ENCODE data around the gene ZC4H2. TPM values are rescaled to one million over a fixed set of nuclear protein-coding genes. Genes with fewer than 3 reads are reported as not detected.

ZC4H2 gene
- total RNA-seq, 6 donors from 2014 or later, result 1.0 to 9.0 (median 5.2) TPM

DNA sequence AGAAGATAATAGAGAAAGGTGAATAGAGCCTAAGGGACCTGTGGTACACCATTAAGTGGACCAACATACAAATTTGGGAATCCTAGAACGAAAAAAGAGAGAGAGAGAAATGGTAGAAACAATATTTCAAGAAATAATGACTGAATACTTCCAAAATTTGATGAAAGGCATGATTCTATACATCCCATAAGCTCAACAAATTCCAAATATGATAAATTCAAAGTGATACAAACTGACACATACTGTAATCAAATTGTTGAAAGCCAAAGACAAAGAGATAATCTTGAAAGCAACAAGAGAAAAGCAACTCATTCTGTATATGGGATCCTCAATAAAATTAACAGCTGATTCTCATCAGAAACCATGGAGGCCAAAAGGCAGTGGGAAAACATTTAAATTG is 20.6 kb upstream of the ZC4H2 start:
- no peak for ATAC-seq (ENCODE audit: low FRiP score in 2 of 2)

GRCh38 chrX:64994131-64994798 is 18.0 kb upstream of the ZC4H2 start:
- Histone ChIP-seq H3K27me3 (no peaks in the 10 kb centered on the region), H3K4me1 (no peaks in the 10 kb centered on the region), H3K36me3 (no peaks in the 10 kb centered on the region), H3K27ac (no peak overlapping the region), H3K9me3 (peaks cover 0 to 3% (median 0%) of the 10 kb centered on the region in 4 donors), H3K4me3 (no peak overlapping the region)
- 64 to 65% methylated on average over 2 of the region's 2 CpGs for WGBS, 2 donors
- no peak for TF ChIP-seq POLR2AphosphoS5 (IDR thresholded peaks at IDR 0.05)
- no peak for TF ChIP-seq EP300 (IDR thresholded peaks at IDR 0.05)
- TF ChIP-seq, protein P1, sequence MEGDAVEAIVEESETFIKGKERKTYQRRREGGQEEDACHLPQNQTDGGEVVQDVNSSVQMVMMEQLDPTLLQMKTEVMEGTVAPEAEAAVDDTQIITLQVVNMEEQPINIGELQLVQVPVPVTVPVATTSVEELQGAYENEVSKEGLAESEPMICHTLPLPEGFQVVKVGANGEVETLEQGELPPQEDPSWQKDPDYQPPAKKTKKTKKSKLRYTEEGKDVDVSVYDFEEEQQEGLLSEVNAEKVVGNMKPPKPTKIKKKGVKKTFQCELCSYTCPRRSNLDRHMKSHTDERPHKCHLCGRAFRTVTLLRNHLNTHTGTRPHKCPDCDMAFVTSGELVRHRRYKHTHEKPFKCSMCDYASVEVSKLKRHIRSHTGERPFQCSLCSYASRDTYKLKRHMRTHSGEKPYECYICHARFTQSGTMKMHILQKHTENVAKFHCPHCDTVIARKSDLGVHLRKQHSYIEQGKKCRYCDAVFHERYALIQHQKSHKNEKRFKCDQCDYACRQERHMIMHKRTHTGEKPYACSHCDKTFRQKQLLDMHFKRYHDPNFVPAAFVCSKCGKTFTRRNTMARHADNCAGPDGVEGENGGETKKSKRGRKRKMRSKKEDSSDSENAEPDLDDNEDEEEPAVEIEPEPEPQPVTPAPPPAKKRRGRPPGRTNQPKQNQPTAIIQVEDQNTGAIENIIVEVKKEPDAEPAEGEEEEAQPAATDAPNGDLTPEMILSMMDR (IDR thresholded peaks at IDR 0.05), result no peak
- TF ChIP-seq POLR2A (IDR thresholded peaks at IDR 0.05), result no peak
- no peak for DNase-seq
- no peak for ATAC-seq (ENCODE audit: low FRiP score in 2 of 2)

More for the DNA sequence above, 20.6 kb upstream of the ZC4H2 start:
- Histone ChIP-seq H3K36me3 (no peaks in the 10 kb centered on the region), H3K4me3 (no peak overlapping the region), H3K9me3 (peaks cover 0 to 5% (median 0%) of the 10 kb centered on the region in 4 donors), H3K27ac (no peak overlapping the region), H3K4me1 (no peaks in the 10 kb centered on the region), H3K27me3 (no peaks in the 10 kb centered on the region)
- WGBS, 2 donors, result 30 to 56% methylated on average over 1 of the region's 1 CpG
- TF ChIP-seq EP300 (IDR thresholded peaks at IDR 0.05) (no peak), POLR2A (IDR thresholded peaks at IDR 0.05) (no peak)
- TF ChIP-seq, protein P1 (IDR thresholded peaks at IDR 0.05), result no peak
- DNase-seq, result no peak

GRCh38 chrX:64977830-64978229 is 1.6 kb upstream of the ZC4H2 start:
- no peaks in the 10 kb centered on the region for H3K36me3 ChIP-seq
- WGBS, 2 donors, result 66 to 70% methylated on average over 3 of the region's 3 CpGs
- no peak overlapping the region for H3K27ac ChIP-seq
- DNase-seq (no peak), ATAC-seq (ENCODE audit: low FRiP score in 2 of 2) (no peak)
- H3K9me3 ChIP-seq, result no peaks in the 10 kb centered on the region
- H3K27me3 ChIP-seq, result no peaks in the 10 kb centered on the region
- TF ChIP-seq POLR2A (IDR thresholded peaks at IDR 0.05) (no peak), EP300 (IDR thresholded peaks at IDR 0.05) (no peak), POLR2AphosphoS5 (IDR thresholded peaks at IDR 0.05) (no peak)
- TF ChIP-seq, protein P1 (IDR thresholded peaks at IDR 0.05), result no peak
- H3K4me1 ChIP-seq, result peaks cover 0 to 5% (median 2%) of the 10 kb centered on the region in 4 donors
- no peak overlapping the region for H3K4me3 ChIP-seq

GRCh38 chrX:64977051-64977450 is 801 bp upstream of the ZC4H2 start:
- H3K4me1 ChIP-seq, result peaks cover 0 to 5% (median 2%) of the 10 kb centered on the region in 4 donors
- TF ChIP-seq POLR2A (IDR thresholded peaks at IDR 0.05) (no peak), EP300 (IDR thresholded peaks at IDR 0.05) (no peak), POLR2AphosphoS5 (IDR thresholded peaks at IDR 0.05) (no peak)
- TF ChIP-seq, protein P1 (IDR thresholded peaks at IDR 0.05), result no peak
- 46 to 65% methylated on average over 2 of the region's 2 CpGs for WGBS, 2 donors
- H3K27me3 ChIP-seq, result no peaks in the 10 kb centered on the region
- no peak overlapping the region for H3K27ac ChIP-seq
- no peaks in the 10 kb centered on the region for H3K9me3 ChIP-seq
- DNase-seq (no peak), ATAC-seq (ENCODE audit: low FRiP score in 2 of 2) (no peak)
- no peaks in the 10 kb centered on the region for H3K36me3 ChIP-seq
- peak overlapping the region in 3 of 4 donors; percentile 48 to 62 (median 58) for H3K4me3 ChIP-seq

DNA sequence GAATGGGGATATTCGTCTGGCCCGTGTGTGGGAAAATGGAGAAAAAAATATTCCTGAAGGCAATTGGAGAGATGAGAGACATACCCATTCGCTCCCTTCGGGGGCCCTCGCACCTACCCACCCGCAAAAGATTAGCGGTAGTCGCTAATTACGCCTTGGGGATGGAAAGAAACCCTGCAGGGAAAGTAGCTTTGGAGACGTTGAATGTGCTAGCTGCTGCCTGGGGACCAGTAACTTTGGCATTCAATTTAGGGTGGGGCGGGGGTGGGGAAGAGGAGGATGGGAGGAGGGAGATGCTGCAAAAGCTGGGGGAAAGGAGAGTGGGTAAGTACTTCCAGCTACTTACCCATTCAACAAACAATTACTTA is 407 bp upstream of the ZC4H2 start:
- TF ChIP-seq POLR2AphosphoS5 (IDR thresholded peaks at IDR 0.05) (no peak), EP300 (IDR thresholded peaks at IDR 0.05) (no peak), POLR2A (IDR thresholded peaks at IDR 0.05) (no peak)
- TF ChIP-seq, protein P1 (IDR thresholded peaks at IDR 0.05), result no peak
- DNase-seq (no peak), ATAC-seq (ENCODE audit: low FRiP score in 2 of 2) (peak in 1 of 2 donors; percentile 10)
- Histone ChIP-seq H3K4me3 (peak overlapping the region in 3 of 4 donors; percentile 48 to 62 (median 58)), H3K4me1 (peaks cover 0 to 5% (median 2%) of the 10 kb centered on the region in 4 donors), H3K27me3 (no peaks in the 10 kb centered on the region), H3K36me3 (no peaks in the 10 kb centered on the region), H3K27ac (no peak overlapping the region), H3K9me3 (no peaks in the 10 kb centered on the region)
- WGBS, 2 donors, result 7 to 32% methylated on average over 9 to 11 of the region's 11 CpGs
